SW480 (cell line): ENCODE data around the gene BAX.

ENCODE experiments used
- DNase-seq: peaks from one replicate; pipeline ENCODE4 v3.0.0-alpha.2; 2016; ENCODE audit warnings: low spot score

Gene BAX

GRCh38 chr19:48987323-48987722 is 32.6 kb downstream of the BAX start:
- DNase-seq = no peak

DNA sequence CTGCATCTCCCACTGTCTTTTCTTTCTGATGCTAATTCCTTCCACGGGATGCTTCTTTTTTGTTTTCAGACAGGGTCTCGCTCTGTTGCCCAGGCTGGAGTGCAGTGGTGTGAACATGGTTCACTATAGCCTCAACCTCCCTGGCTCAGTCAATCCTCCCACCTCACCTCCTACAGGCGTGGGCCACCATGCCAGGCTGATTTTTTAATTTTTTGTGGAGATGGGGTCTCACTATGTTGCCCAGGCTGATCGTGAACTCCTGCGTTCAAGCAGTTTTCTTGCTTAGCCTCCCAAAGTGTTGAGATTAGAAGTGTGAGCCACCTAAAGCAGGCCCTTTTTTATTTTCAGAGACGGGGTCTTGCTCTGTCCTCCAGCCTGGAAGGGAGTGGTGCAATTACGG is 33.6 kb downstream of the BAX start:
- no peak for DNase-seq

- DNase-seq = no peak
These were observed 34.2 kb downstream of the BAX start for GRCh38 chr19:48988860-48989259.

DNA sequence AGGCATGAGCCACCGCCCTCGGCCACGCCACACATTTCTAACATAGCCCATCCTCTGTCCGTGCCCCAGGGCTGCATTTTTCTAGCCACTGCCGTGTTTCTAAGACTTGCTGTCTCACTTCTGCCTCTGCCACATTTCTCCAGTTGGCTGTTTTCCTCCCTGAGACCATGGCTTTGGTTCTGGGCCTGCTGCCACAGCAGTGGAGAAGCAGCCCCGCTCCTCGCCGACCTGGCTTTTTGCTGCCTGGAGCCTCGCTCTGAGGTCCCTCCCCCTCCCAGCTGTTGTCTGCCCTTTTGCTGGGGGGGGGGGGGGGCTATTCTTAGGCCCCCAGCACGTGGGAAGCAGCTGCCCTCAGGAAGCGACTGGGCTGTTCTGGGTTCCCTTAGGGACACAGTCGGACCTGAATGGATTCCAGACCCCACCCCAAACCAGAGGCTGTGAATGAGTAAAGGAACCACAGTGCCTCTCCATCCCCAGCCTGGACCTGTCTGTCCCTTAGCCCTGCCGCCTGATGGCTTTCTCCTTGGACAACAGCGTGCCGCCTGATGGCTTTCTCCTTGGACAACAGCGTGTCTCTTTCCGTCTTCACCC is 35.1 kb downstream of the BAX start:
- no peak for DNase-seq

GRCh38 chr19:48990400-48990799 is 35.7 kb downstream of the BAX start:
- no peak for DNase-seq

GRCh38 chr19:48991011-48991609 is 36.4 kb downstream of the BAX start:
- no peak for DNase-seq

- peak; percentile 50 for DNase-seq
These were observed 37.4 kb downstream of the BAX start for GRCh38 chr19:48991873-48992580.

DNA sequence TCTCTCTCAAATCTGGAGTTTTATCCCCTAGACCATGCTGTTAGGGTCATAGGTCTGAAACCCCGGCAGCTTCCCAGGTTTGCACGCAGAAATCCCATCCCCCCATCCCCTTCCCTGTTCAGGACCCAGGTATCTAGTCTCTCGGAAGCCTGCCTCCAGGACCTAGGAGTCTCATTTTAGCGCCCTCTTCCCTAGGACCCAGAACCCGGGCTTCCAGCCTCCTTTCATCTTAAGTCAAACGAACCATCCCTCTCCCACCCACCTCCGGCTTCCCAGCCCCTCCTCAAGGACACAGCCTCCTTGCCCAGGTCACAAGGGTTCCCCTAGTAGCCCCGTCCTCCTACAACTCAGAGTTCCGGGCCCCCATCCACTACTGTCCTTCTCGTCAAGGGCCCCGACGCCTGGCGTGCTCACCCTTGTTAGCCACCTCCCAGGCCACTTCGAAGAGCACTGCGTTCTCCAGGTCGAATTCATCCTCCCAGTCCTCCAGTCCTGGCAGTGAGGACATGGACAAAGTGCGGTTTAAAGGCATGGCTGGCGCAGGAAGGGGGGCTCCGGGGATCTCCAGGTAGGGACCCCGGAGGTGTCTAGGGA is 38.0 kb downstream of the BAX start:
- DNase-seq = no peak

DNA sequence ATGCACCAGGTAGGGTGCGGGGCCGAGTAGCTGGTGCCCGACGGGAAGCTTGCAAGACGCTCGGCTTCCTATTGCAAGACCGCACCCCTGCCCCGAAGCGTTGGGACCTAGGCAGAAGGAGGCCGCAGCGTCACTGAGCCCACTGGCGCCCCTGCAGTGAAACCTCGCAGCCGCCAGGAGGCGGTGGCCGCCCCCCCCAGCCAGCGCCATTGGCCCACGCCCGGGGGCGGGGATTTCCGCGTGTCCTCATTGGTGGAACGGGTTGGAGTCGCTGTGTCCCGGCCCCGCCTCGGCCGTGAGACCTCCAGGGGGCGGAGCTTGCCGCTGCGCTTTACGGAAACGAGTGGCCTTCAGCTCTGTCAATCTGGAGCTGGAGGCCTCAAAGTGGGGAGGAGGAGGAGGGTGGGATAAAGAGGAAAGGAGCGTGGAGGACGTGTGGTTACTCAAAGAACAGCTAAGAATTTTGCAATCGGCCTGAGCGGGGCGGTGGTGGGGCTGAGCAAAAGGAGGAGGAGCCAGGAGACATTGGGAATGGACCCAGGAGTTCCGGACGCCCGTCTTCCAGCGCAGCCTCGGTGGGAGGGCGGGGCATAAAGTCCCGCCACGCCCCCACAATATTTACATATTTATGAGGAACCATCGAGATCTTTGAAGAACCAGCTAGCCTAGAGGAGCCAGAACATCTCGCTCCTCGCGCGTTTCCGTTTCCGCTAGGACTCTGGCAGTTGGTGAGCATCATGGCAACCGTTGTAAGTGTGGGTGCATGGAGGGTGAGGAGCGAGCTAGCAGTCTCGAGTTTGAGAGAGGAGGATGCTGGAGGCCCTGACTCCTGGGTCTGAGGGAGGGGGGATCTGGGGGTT is 38.7 kb downstream of the BAX start, which contains the start of the genes GYS1 and RUVBL2:
TSS of gene GYS1 (minus strand) at position 135 of the 860 bp plus-strand sequence. CDS start 197 bp downstream, outside the sequence.
TSS of gene RUVBL2 (plus strand) at position 713 of the 860 bp plus-strand sequence. CDS start at position 738, 25 bp downstream.
- peak; percentile 100 for DNase-seq

- DNase-seq = no peak
These were observed 39.3 kb downstream of the BAX start for GRCh38 chr19:48994035-48994386.

GRCh38 chr19:48997972-48998371 is 43.3 kb downstream of the BAX start:
- DNase-seq = peak; percentile 55

GRCh38 chr19:48999481-49000325 is 45.0 kb downstream of the BAX start:
- DNase-seq = peak; percentile 65

- no peak for DNase-seq
These were observed 49.5 kb downstream of the BAX start for GRCh38 chr19:49004133-49004532.

- no peak for DNase-seq
These were observed 50.4 kb downstream of the BAX start for GRCh38 chr19:49004964-49005614.

DNA sequence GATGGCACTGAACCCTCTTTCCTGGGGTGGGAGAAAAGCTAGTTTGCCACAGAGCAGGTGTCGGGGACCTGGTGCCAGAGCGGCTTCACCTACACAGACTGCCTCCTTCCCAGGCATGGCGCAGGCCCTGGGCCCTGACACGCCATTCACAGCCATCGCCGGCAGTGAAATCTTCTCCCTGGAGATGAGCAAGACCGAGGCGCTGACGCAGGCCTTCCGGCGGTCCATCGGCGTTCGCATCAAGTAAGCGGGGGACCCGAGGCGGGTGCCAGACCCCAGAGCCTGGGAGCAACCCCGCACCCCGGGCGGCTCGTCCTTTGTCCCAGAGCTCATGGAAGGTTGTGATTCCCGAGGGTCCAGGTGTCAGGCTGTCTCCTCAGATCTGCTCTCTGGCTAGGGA is 52.2 kb downstream of the BAX start:
- DNase-seq = no peak

- DNase-seq = no peak
These were observed 55.2 kb downstream of the BAX start for GRCh38 chr19:49009828-49010227.

GRCh38 chr19:49010453-49010852 is 55.8 kb downstream of the BAX start:
- no peak for DNase-seq

DNA sequence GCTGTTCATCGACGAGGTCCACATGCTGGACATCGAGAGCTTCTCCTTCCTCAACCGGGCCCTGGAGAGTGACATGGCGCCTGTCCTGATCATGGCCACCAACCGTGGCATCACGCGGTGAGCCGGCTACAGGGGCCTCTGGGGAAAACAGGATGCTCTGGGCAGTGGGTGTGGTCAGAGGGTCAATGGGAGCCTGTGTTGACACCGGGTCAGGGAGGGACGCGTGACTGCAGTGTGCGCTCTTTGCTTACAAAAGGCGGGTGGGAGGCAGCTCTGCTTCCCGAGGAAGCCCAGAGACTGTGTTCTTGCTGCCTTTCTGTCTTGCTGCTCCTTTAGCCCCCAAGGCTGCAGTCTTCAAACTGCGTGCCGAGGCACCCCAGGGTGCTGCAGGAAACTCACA is 56.5 kb downstream of the BAX start:
- DNase-seq = no peak
